ENCODE data around the gene OR5K2.

The OR5K2 gene

GRCh38 chr3:98514948-98515347, 17.5 kb downstream of the OR5K2 start:
- in situ Hi-C loops (cut with HindIII; ENCODE audit: low sequenced_read_pairs), result no loop called here
- DNase-seq (ENCODE audit: low read depth), result no peak
- no peak overlapping the region for H3K4me3 ChIP-seq (ENCODE audit: low read depth, low read length)
- no peak for TF ChIP-seq CTCF (IDR thresholded peaks at IDR 0.05; ENCODE audit: low read depth, low read length, missing control alignments)

GRCh38 chr3:98518816-98519215, 21.3 kb downstream of the OR5K2 start:
- no peak overlapping the region for H3K4me3 ChIP-seq (ENCODE audit: low read depth, low read length)
- in situ Hi-C loops (cut with HindIII; ENCODE audit: low sequenced_read_pairs), result no loop called here
- no peak for TF ChIP-seq CTCF (IDR thresholded peaks at IDR 0.05; ENCODE audit: low read depth, low read length, missing control alignments)
- no peak for DNase-seq (ENCODE audit: low read depth)

GRCh38 chr3:98519351-98519750, 21.9 kb downstream of the OR5K2 start:
- in situ Hi-C loops (cut with HindIII; ENCODE audit: low sequenced_read_pairs), result no loop called here
- no peak for TF ChIP-seq CTCF (IDR thresholded peaks at IDR 0.05; ENCODE audit: low read depth, low read length, missing control alignments)
- H3K4me3 ChIP-seq (ENCODE audit: low read depth, low read length), result no peak overlapping the region
- DNase-seq (ENCODE audit: low read depth), result no peak

- peak; percentile 28 for DNase-seq (ENCODE audit: low read depth)
- in situ Hi-C loops (cut with HindIII; ENCODE audit: low sequenced_read_pairs), result no loop called here
- no peak for TF ChIP-seq CTCF (IDR thresholded peaks at IDR 0.05; ENCODE audit: low read depth, low read length, missing control alignments)
- H3K4me3 ChIP-seq (ENCODE audit: low read depth, low read length), result peak overlapping the region; percentile 65
Observed at GRCh38 chr3:98521897-98522543, 24.5 kb downstream of the OR5K2 start.

DNA sequence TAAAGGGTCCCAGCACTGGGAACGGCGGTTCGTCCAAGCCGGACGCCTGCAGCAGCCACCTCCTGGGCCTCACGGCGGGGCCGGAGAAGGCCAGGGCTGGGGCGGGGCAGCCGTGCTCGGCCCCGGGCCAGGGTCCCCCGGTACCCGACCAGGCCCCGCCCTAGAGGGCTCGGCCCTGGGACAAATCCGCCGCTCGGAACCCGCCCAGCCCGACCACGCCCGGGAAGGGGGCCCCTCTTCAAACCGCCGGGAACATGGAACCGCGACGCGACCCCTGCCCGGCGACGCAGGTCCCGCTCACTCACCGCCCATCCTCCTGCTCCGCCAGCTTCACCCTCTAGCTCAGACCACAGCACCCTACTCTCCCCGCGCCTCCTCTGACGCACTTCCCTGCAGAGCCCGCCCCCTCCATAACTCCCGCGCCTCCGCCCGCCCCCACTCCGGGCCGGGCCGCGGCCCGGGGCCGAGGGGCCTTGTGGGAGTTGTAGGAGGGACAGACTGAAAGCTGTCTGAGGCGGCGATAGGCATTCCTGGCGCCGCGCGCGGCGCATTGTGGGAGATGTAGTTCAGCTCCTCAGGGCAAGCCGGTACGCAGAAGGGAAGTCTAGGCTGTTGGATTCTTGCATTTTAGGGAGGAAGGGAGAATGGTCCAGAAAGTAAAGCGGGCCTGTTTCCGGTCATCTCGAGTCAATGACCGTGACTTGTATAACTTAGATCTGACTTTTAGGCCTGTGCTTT, 25.2 kb downstream of the OR5K2 start, which contains the start of gene CLDND1:
Gene CLDND1 (minus strand): TSS at position 359 of the 738 bp plus-strand sequence. CDS start 1,478 bp downstream, outside the sequence.
- peak; percentile 89 for DNase-seq (ENCODE audit: low read depth)
- no peak for TF ChIP-seq CTCF (IDR thresholded peaks at IDR 0.05; ENCODE audit: low read depth, low read length, missing control alignments)
- H3K4me3 ChIP-seq (ENCODE audit: low read depth, low read length), result peak within 1 kb of the TSS; percentile 65
- in situ Hi-C loops (cut with HindIII; ENCODE audit: low sequenced_read_pairs), result no loop called here

DNA sequence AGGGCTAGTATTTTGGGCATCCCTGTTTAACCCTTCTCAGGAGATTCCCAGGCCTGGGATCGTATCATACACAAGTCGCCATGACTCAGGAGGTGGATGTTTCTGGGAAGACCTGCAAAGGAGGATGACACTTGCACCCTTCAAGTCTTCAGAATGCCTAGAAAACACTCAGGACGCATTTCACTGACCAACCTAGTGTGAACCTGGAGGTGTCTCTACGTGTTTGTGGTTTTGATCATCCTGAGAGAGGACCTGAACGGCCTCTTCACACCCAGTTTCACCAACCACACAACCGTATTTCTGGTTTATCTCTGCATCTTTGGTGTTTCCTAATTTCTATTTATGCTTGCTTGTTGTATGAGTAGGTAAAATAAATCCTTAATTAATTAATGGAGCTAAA, 28.0 kb downstream of the OR5K2 start:
- in situ Hi-C loops (cut with HindIII; ENCODE audit: low sequenced_read_pairs), result no loop called here
- H3K4me3 ChIP-seq (ENCODE audit: low read depth, low read length), result no peak overlapping the region
- no peak for DNase-seq (ENCODE audit: low read depth)
- TF ChIP-seq CTCF (IDR thresholded peaks at IDR 0.05; ENCODE audit: low read depth, low read length, missing control alignments), result no peak
